GM20000 (cell line): ENCODE results near the gene PML.
A peak's percentile ranks its signal among the peaks of the same experiment; 100 is the strongest.

Experiments
- DNase-seq: peaks from one replicate; pipeline ENCODE4 v3.0.0; 2012; ENCODE audit warnings: low spot score
- CTCF ChIP-seq: IDR thresholded peaks from 2 replicates; pipeline ENCODE4 v1.5.1; 2012; ENCODE audit warnings: mild to moderate bottlenecking, control low read depth; ENCODE audit errors: extremely low read depth, missing control alignments

The PML gene

GRCh38 chr15:73987250-73987649 lies 7.3 kb upstream of the PML start:
- no peak for DNase-seq
- no peak for TF ChIP-seq CTCF

GRCh38 chr15:73987681-73988444 lies 6.7 kb upstream of the PML start:
- no peak for TF ChIP-seq CTCF
- peak; percentile 61 for DNase-seq

GRCh38 chr15:73988445-73988969 lies 6.0 kb upstream of the PML start:
- no peak for TF ChIP-seq CTCF
- DNase-seq, result no peak

- no peak for DNase-seq
- no peak for TF ChIP-seq CTCF
These were observed 5.3 kb upstream of the PML start for GRCh38 chr15:73989001-73989798.

- DNase-seq, result no peak
- TF ChIP-seq CTCF, result no peak
These were observed 4.1 kb upstream of the PML start for GRCh38 chr15:73990250-73991005.

GRCh38 chr15:73991260-73991659 lies 3.3 kb upstream of the PML start:
- no peak for DNase-seq
- no peak for TF ChIP-seq CTCF
